Hindlimb muscle (tissue), 1 donor: ENCODE measurements around the gene GGT5. TPM values are rescaled to one million over a fixed set of nuclear protein-coding genes. Genes with fewer than 3 reads are reported as not detected.
"Not testable (repeated sequence)": the region's sequence is repeated elsewhere in the genome, so short reads cannot be mapped to it uniquely, and the experiment has no call there.

ENCODE experiments used
- DNase-seq: peaks from one replicate; pipeline ENCODE4 v3.0.0-alpha.2; 2013
- polyA plus RNA-seq: library from polyadenylated mRNA; unstranded; fragments of 120-200 nt; gene quantifications from one replicate; pipeline ENCODE4 v1.2.1, GENCODE V29; 2013; ENCODE audit not compliant: insufficient read length

Gene GGT5
- polyA plus RNA-seq, 1 donor, result 13.7 TPM

GRCh38 chr22:24201681-24202614, 42.9 kb downstream of the GGT5 start:
- no peak for DNase-seq

- DNase-seq, result no peak
Measured at GRCh38 chr22:24200619-24201212, 44.2 kb downstream of the GGT5 start.

- DNase-seq, result no peak
Measured at GRCh38 chr22:24198682-24199052, 46.2 kb downstream of the GGT5 start.

- DNase-seq, result no peak
Measured at GRCh38 chr22:24191893-24192292, 53.0 kb downstream of the GGT5 start.

GRCh38 chr22:24191381-24191841, 53.5 kb downstream of the GGT5 start:
- DNase-seq, result no peak

- no peak for DNase-seq
Measured at GRCh38 chr22:24190596-24191208, 54.2 kb downstream of the GGT5 start.

GRCh38 chr22:24190159-24190540, 54.7 kb downstream of the GGT5 start:
- DNase-seq, result no peak

GRCh38 chr22:24189249-24190158, 55.4 kb downstream of the GGT5 start:
- DNase-seq, result peak; percentile 55

- no peak for DNase-seq
Measured at GRCh38 chr22:24188705-24189248, 56.1 kb downstream of the GGT5 start.

GRCh38 chr22:24187731-24188644, 56.9 kb downstream of the GGT5 start:
- DNase-seq, result no peak

- DNase-seq, result no peak
Measured at GRCh38 chr22:24186892-24187670, 57.8 kb downstream of the GGT5 start.

GRCh38 chr22:24186352-24186740, 58.5 kb downstream of the GGT5 start:
- DNase-seq, result no peak

GRCh38 chr22:24185501-24186351, 59.2 kb downstream of the GGT5 start:
- DNase-seq, result no peak

- DNase-seq, result no peak
Measured at GRCh38 chr22:24185001-24185500, 59.8 kb downstream of the GGT5 start.

GRCh38 chr22:24184057-24184798, 60.7 kb downstream of the GGT5 start:
- DNase-seq, result no peak

GRCh38 chr22:24183321-24184031, 61.4 kb downstream of the GGT5 start:
- no peak for DNase-seq

GRCh38 chr22:24182900-24183246, 62.0 kb downstream of the GGT5 start:
- not testable (repeated sequence) for DNase-seq
